HepG2 (cell line): ENCODE measurements around the gene ONECUT1. TPM values are rescaled to one million over a fixed set of nuclear protein-coding genes. Genes with fewer than 3 reads are reported as not detected.

Experiments used
- ATAC-seq: fragments of 200-7000 bp; cut with Tn5 transposase; 3 replicates; pipeline ENCODE4 v1.9.1; 2020; ENCODE audit warnings: mild to moderate bottlenecking, moderate library complexity
- BruUV-seq: library from RNA; stranded (reverse); fragments of 400-500 nt; replicated peaks from 2 replicates; lab custom pipeline; 2021; lab: Mats Ljungman, UMichigan
- CTCF ChIA-PET: fragments of 300-600 bp; formaldehyde crosslinking; extraction: SDS; loops from one replicate; lab custom pipeline; 2021; ENCODE audit warnings: low total read pairs, inconsistent platforms, low intra/inter-chr PET ratio; lab: Yijun Ruan, JAX
- POLR2A ChIA-PET: fragments of 350-600 bp; sonication (Branson Sonifier 250); formaldehyde crosslinking; loops from one replicate; lab custom pipeline; 2020; ENCODE audit warnings: antibody characterized with exemption, inconsistent platforms; lab: Yijun Ruan, JAX
- DNase-seq: peaks from one replicate; pipeline ENCODE4 v3.0.0-alpha.2; 2015; ENCODE audit warnings: low spot score
- FAIRE-seq: peaks from 3 replicates; lab custom pipeline; 2011; peaks lifted over from hg19 to GRCh38; lab: Jason Lieb, UNC
- H2AFZ ChIP-seq: one replicate; pipeline ENCODE4 v1.6.1; 2011; ENCODE audit warnings: low read length, inconsistent platforms
- H3K27ac ChIP-seq: fragments of 300-600 bp; 3 replicates; pipeline ENCODE4 v1.8.0; 2011; ENCODE audit warnings: mixed run types, mild to moderate bottlenecking, mixed read lengths, low read length, inconsistent platforms; ENCODE audit not compliant: insufficient read depth; ENCODE audit errors: extremely low read length
- H3K27me3 ChIP-seq, 2 experiments: fragments of 200-600 bp in 1 of 2; 2 replicates in 1 of 2; 3 replicates in 1 of 2; pipeline versions ENCODE4 v1.6.0 to v1.8.0; 2011; ENCODE audit warnings: low read length in 2 of 2, mild to moderate bottlenecking in 2 of 2, moderate library complexity in 2 of 2, inconsistent platforms in 1 of 2; ENCODE audit not compliant: insufficient read depth in 2 of 2, control insufficient read depth in 1 of 2
- H3K36me3 ChIP-seq, 2 experiments: fragments of 200-600 bp in 1 of 2; replicated peaks in 1 of 2; 2 replicates in 1 of 2; 3 replicates in 1 of 2; pipeline versions ENCODE4 v1.5.1 to v1.8.0; 2011; ENCODE audit warnings: low read length in 2 of 2, inconsistent platforms in 1 of 2; ENCODE audit not compliant: insufficient read depth in 2 of 2, control insufficient read depth in 1 of 2
- H3K4me1 ChIP-seq: 2 replicates; pipeline ENCODE4 v1.5.1; 2012; ENCODE audit warnings: low read length, inconsistent platforms; ENCODE audit not compliant: insufficient read depth
- H3K4me2 ChIP-seq: 2 replicates; pipeline ENCODE4 v1.6.0; 2011; ENCODE audit warnings: low read depth, low read length, inconsistent platforms
- H3K4me3 ChIP-seq, 3 experiments: fragments of 200-600 bp in 1 of 3; sonication (generic), shearing (Covaris generic) in 1 of 3; replicated peaks in 1 of 3; 2 replicates each; pipeline ENCODE4 v1.5.1; 2011 to 2016; ENCODE audit warnings: low read length in 3 of 3, inconsistent platforms in 2 of 3, low read depth in 2 of 3, mild to moderate bottlenecking in 2 of 3, control low read depth in 1 of 3, mixed read lengths in 1 of 3; ENCODE audit not compliant: insufficient read depth in 1 of 3
- H3K79me2 ChIP-seq: one replicate; pipeline ENCODE4 v1.6.1; 2011; ENCODE audit warnings: low read length, inconsistent platforms; ENCODE audit not compliant: insufficient read depth
- H3K9ac ChIP-seq: 2 replicates; pipeline ENCODE4 v1.6.0; 2011; ENCODE audit warnings: mild to moderate bottlenecking, low read depth, low read length, inconsistent platforms; ENCODE audit not compliant: insufficient read depth
- H3K9me3 ChIP-seq: 2 replicates; pipeline ENCODE4 v1.5.1; 2012; ENCODE audit warnings: mild to moderate bottlenecking, low read length
- H4K20me1 ChIP-seq: 2 replicates; pipeline ENCODE4 v1.6.0; 2011; ENCODE audit warnings: inconsistent platforms, mild to moderate bottlenecking, low read length, moderate library complexity; ENCODE audit not compliant: insufficient read depth
- GLMP ChIP-seq: sonication (generic); formaldehyde crosslinking; IDR thresholded peaks from 2 replicates; pipeline ENCODE4 v1.9.0; 2021; ENCODE audit warnings: missing genetic modification reagents, mild to moderate bottlenecking, borderline replicate concordance
- HES4 ChIP-seq: sonication (generic); formaldehyde crosslinking; IDR thresholded peaks from 2 replicates; pipeline ENCODE4 v1.9.0; 2021; ENCODE audit warnings: mild to moderate bottlenecking, missing genetic modification reagents, borderline replicate concordance
- HMG20A ChIP-seq: IDR thresholded peaks from 2 replicates; pipeline ENCODE4 v1.6.1; 2016; ENCODE audit warnings: borderline replicate concordance
- HMG20B ChIP-seq: conservative IDR thresholded peaks from 2 replicates; pipeline ENCODE4 v1.6.1; 2016; ENCODE audit warnings: missing genetic modification reagents, missing compliant biosample characterization
- KDM1A ChIP-seq: IDR thresholded peaks from 2 replicates; pipeline ENCODE4 v1.6.1; 2016; ENCODE audit warnings: missing compliant biosample characterization
- MAZ ChIP-seq, 2 experiments: sonication (generic) in 1 of 2; formaldehyde crosslinking in 1 of 2; IDR thresholded peaks; 2 replicates each; pipeline versions ENCODE4 v1.5.0 to v1.6.1; 2012 to 2020; ENCODE audit warnings: low read depth in 2 of 2, mild to moderate bottlenecking in 2 of 2, borderline replicate concordance in 1 of 2, improper control_type of control experiment in 1 of 2, low read length in 1 of 2, missing genetic modification reagents in 1 of 2, moderate library complexity in 1 of 2
- NCOA5 ChIP-seq: sonication (generic); formaldehyde crosslinking; IDR thresholded peaks from 2 replicates; pipeline ENCODE4 v1.4.0; 2020; ENCODE audit warnings: missing genetic modification reagents
- POLR2AphosphoS5 ChIP-seq: IDR thresholded peaks from 2 replicates; pipeline ENCODE4 v1.6.1; 2012; ENCODE audit warnings: low read depth, low read length
- ZMYM3 ChIP-seq: sonication (generic); formaldehyde crosslinking; IDR thresholded peaks from 2 replicates; pipeline ENCODE4 v1.5.1; 2020; ENCODE audit warnings: mild to moderate bottlenecking, missing genetic modification reagents
- ZNF431 ChIP-seq: sonication (generic); formaldehyde crosslinking; IDR thresholded peaks from 2 replicates; pipeline ENCODE4 v1.9.0; 2022; ENCODE audit warnings: missing genetic modification reagents, low read depth, mild to moderate bottlenecking, borderline replicate concordance
- WGBS: methylation state at CpG from one replicate; pipeline ENCODE4 v1.1.6; 2017; ENCODE audit warnings: low lambda C conversion rate; 5-methylcytosine and 5-hydroxymethylcytosine counted together
- in situ Hi-C: cut with HindIII; loops from 2 replicates; pipeline ENCODE4 v1.10.0; 2017; ENCODE audit warnings: low pct_unique_long_range_greater_than_20kb; ENCODE audit not compliant: extremely low pct_ligation_motif_present
- intact Hi-C: fragments of 100-400 bp; cut with micrococcal nuclease; formaldehyde crosslinking; loops from one replicate; pipeline ENCODE4 v1.10.0; 2022; ENCODE audit not compliant: unreplicated experiment
- polyA plus RNA-seq, 8 experiments: library from polyadenylated mRNA; depleted of rRNA in 3 of 8; stranded (reverse) in 7 of 8; unstranded in 1 of 8; fragments of >200 nt; fragmentation: Illumina TruSeq in 4 of 8; extraction: Trizol in 4 of 8; gene quantifications; 2 replicates each; pipeline versions ENCODE4 v1.2.1 to v1.2.3, GENCODE V29; 2011 to 2016; ENCODE audit warnings: low read depth in 4 of 8, missing spikeins in 1 of 8, mixed read lengths in 1 of 8; ENCODE audit not compliant: insufficient read depth in 1 of 8
- total RNA-seq, 5 experiments: library from RNA; depleted of rRNA; stranded (reverse); fragments of >200 nt; fragmentation: Illumina TruSeq; extraction: Trizol; gene quantifications; 2 replicates each; pipeline ENCODE4 v1.2.3, GENCODE V29; 2016; ENCODE audit warnings: low read depth in 1 of 5
- TF ChIP-seq, protein P1 (sequence below): sonication (generic); formaldehyde crosslinking; IDR thresholded peaks from 2 replicates; pipeline ENCODE4 v1.4.0; 2020; ENCODE audit warnings: missing genetic modification reagents, borderline replicate concordance
- TF ChIP-seq, protein P2 (sequence below): sonication (generic); formaldehyde crosslinking; IDR thresholded peaks from 2 replicates; pipeline ENCODE4 v1.4.0; 2020; ENCODE audit warnings: missing genetic modification reagents, borderline replicate concordance

Gene ONECUT1
- total and polyA plus RNA-seq, 2 of the 13 experiments (the other 11 are each of a cell fraction or from before 2014, with no cell fraction given), result 3.5 to 9.1 TPM

DNA sequence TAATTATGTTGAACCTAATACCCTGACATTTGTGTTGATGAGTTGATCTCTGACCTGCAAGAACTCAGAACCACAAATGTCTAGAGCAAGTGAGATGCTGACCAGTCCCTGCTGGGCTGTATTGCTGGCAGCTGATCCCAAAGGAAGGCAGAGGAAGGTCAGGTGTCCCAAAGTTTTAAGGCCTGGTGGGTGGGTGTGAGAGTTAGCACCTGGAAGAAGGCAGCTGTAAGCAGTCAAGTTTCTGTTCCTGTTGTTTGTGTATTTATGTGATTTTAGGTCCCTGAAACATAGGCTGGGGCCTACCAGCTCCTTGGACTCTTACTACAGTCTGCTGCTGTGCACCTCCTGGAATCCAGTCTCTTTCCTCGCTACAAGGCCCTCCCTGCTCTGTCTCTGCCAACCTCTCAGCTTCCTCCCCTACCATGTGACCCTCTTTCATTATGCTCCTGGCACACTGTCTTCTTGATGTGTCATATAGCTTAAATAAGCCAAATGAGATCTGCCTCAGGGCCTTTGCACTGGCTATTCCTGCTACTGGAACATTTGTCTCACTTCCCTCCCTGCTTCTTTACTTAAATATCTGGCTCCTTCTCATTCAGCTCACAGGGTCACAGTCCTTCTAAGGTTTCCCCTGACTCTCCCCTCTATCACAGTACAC lies 80.0 kb downstream of the ONECUT1 start:
- peak overlapping the region in 2 of 3 experiments; percentile 65 to 69; a peak in 3 of 6 replicates for H3K4me3 ChIP-seq
- H3K27ac ChIP-seq, result peak overlapping the region; percentile 48
- H3K27me3 ChIP-seq, result no peaks in the 10 kb centered on the region
- H3K9ac ChIP-seq, result no peak overlapping the region; the same call in 1 of the 2 replicates
- BruUV-seq, result no TSS peak
- intact Hi-C loops (no loop called here), in situ Hi-C loops (no loop called here)
- WGBS, result 20% methylated on average over 1 of the region's 1 CpG
- H4K20me1 ChIP-seq, result no peaks in the 10 kb centered on the region
- FAIRE-seq (no peak), ATAC-seq (peak; percentile 25), DNase-seq (no peak)
- ChIA-PET POLR2A (interaction anchor here (0.8 to 1.2 kb wide), 2 partner anchors 8 to 9 kb away, joined by 3 to 4 read pairs; no protein-coding TSS in a partner anchor), CTCF (no interaction called here)
- no peaks in the 10 kb centered on the region for H3K9me3 ChIP-seq
- peaks cover 27% of the 10 kb centered on the region for H3K4me1 ChIP-seq
- H2AFZ ChIP-seq, result no peak overlapping the region
- no peaks in the 10 kb centered on the region for H3K79me2 ChIP-seq
- peak overlapping the region; percentile 90 for H3K4me2 ChIP-seq
- no peaks in the 10 kb centered on the region for H3K36me3 ChIP-seq
- TF ChIP-seq GLMP, result no peak
- 0 out of 2 replicates have a peak, but pooled peaks have one; percentile 5 for TF ChIP-seq HMG20A
- no peak for TF ChIP-seq POLR2AphosphoS5
- TF ChIP-seq NCOA5 (CRISPR knock-in tag), result no peak
- TF ChIP-seq KDM1A, result no peak
- TF ChIP-seq, protein P1, sequence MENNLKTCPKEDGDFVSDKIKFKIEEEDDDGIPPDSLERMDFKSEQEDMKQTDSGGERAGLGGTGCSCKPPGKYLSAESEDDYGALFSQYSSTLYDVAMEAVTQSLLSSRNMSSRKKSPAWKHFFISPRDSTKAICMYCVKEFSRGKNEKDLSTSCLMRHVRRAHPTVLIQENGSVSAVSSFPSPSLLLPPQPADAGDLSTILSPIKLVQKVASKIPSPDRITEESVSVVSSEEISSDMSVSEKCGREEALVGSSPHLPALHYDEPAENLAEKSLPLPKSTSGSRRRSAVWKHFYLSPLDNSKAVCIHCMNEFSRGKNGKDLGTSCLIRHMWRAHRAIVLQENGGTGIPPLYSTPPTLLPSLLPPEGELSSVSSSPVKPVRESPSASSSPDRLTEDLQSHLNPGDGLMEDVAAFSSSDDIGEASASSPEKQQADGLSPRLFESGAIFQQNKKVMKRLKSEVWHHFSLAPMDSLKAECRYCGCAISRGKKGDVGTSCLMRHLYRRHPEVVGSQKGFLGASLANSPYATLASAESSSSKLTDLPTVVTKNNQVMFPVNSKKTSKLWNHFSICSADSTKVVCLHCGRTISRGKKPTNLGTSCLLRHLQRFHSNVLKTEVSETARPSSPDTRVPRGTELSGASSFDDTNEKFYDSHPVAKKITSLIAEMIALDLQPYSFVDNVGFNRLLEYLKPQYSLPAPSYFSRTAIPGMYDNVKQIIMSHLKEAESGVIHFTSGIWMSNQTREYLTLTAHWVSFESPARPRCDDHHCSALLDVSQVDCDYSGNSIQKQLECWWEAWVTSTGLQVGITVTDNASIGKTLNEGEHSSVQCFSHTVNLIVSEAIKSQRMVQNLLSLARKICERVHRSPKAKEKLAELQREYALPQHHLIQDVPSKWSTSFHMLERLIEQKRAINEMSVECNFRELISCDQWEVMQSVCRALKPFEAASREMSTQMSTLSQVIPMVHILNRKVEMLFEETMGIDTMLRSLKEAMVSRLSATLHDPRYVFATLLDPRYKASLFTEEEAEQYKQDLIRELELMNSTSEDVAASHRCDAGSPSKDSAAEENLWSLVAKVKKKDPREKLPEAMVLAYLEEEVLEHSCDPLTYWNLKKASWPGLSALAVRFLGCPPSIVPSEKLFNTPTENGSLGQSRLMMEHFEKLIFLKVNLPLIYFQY (CRISPR knock-in tag), result no peak
- TF ChIP-seq ZNF431, result no peak
- TF ChIP-seq HMG20B (CRISPR knock-in tag), result no peak
- TF ChIP-seq, protein P2, sequence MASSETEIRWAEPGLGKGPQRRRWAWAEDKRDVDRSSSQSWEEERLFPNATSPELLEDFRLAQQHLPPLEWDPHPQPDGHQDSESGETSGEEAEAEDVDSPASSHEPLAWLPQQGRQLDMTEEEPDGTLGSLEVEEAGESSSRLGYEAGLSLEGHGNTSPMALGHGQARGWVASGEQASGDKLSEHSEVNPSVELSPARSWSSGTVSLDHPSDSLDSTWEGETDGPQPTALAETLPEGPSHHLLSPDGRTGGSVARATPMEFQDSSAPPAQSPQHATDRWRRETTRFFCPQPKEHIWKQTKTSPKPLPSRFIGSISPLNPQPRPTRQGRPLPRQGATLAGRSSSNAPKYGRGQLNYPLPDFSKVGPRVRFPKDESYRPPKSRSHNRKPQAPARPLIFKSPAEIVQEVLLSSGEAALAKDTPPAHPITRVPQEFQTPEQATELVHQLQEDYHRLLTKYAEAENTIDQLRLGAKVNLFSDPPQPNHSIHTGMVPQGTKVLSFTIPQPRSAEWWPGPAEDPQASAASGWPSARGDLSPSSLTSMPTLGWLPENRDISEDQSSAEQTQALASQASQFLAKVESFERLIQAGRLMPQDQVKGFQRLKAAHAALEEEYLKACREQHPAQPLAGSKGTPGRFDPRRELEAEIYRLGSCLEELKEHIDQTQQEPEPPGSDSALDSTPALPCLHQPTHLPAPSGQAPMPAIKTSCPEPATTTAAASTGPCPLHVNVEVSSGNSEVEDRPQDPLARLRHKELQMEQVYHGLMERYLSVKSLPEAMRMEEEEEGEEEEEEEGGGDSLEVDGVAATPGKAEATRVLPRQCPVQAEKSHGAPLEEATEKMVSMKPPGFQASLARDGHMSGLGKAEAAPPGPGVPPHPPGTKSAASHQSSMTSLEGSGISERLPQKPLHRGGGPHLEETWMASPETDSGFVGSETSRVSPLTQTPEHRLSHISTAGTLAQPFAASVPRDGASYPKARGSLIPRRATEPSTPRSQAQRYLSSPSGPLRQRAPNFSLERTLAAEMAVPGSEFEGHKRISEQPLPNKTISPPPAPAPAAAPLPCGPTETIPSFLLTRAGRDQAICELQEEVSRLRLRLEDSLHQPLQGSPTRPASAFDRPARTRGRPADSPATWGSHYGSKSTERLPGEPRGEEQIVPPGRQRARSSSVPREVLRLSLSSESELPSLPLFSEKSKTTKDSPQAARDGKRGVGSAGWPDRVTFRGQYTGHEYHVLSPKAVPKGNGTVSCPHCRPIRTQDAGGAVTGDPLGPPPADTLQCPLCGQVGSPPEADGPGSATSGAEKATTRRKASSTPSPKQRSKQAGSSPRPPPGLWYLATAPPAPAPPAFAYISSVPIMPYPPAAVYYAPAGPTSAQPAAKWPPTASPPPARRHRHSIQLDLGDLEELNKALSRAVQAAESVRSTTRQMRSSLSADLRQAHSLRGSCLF (CRISPR knock-in tag), result no peak
- peak; percentile 58; the same call in 1 of the 2 replicates for TF ChIP-seq ZMYM3
- TF ChIP-seq MAZ (IDR thresholded peaks at IDR 0.05; ENCODE audit: borderline replicate concordance, low read depth, low read length), result no peak
- 0 out of 2 replicates have a peak, but pooled peaks have one; percentile 9 for TF ChIP-seq MAZ (CRISPR knock-in tag; IDR thresholded peaks at IDR 0.05; ENCODE audit: low read depth)
- TF ChIP-seq HES4 (CRISPR knock-in tag), result no peak
